Liver (tissue), 9 donors: ENCODE measurements around the gene TBRG4. TPM values are rescaled to one million over a fixed set of nuclear protein-coding genes. Genes with fewer than 3 reads are reported as not detected.
"Not testable (repeated sequence)": the region's sequence is repeated elsewhere in the genome, so short reads cannot be mapped to it uniquely, and the experiment has no call there.

Source experiments
- DNase-seq: peaks from one replicate; pipeline ENCODE4 v3.0.0-alpha.2; 2017; ENCODE audit warnings: low spot score
- H3K27ac ChIP-seq, 2 donors: one replicate each; pipeline ENCODE4 v1.7.0; 2013; ENCODE audit warnings: inconsistent platforms in 2 of 2, low read length in 2 of 2, control low read depth in 1 of 2, low read depth in 1 of 2, mild to moderate bottlenecking in 1 of 2
- H3K27me3 ChIP-seq, 4 donors: one replicate each; pipeline versions ENCODE4 v1.6.1 to v1.7.0; 2013; ENCODE audit warnings: low read length in 3 of 4, inconsistent platforms in 1 of 4, mild to moderate bottlenecking in 1 of 4, moderate library complexity in 1 of 4; ENCODE audit not compliant: control insufficient read depth in 4 of 4, insufficient read depth in 4 of 4
- H3K36me3 ChIP-seq, 4 donors: one replicate each; pipeline versions ENCODE4 v1.6.1 to v1.7.0; 2013; ENCODE audit warnings: low read length in 3 of 4, mild to moderate bottlenecking in 3 of 4, low read depth in 1 of 4, moderate library complexity in 1 of 4; ENCODE audit not compliant: control insufficient read depth in 4 of 4, insufficient read depth in 3 of 4
- H3K4me1 ChIP-seq, 4 donors: one replicate each; pipeline versions ENCODE4 v1.6.1 to v1.7.0; 2013; ENCODE audit warnings: low read length in 3 of 4, mild to moderate bottlenecking in 3 of 4, moderate library complexity in 1 of 4; ENCODE audit not compliant: control insufficient read depth in 4 of 4, insufficient read depth in 4 of 4
- H3K4me3 ChIP-seq, 3 donors: one replicate each; pipeline versions ENCODE4 v1.6.1 to v1.7.0; 2013; ENCODE audit warnings: low read length in 3 of 3, control low read depth in 1 of 3, low read depth in 1 of 3, mild to moderate bottlenecking in 1 of 3
- H3K9ac ChIP-seq, 2 donors: one replicate each; pipeline ENCODE4 v1.7.0; 2013; ENCODE audit warnings: low read length in 2 of 2, mild to moderate bottlenecking in 2 of 2, moderate library complexity in 2 of 2, control low read depth in 1 of 2, low read depth in 1 of 2
- H3K9me3 ChIP-seq, 4 donors: one replicate each; pipeline versions ENCODE4 v1.6.1 to v1.7.0; 2013; ENCODE audit warnings: low read length in 3 of 4; ENCODE audit not compliant: control insufficient read depth in 4 of 4
- ATF3 ChIP-seq: IDR thresholded peaks from 2 replicates; pipeline ENCODE4 v1.6.1; 2016; ENCODE audit warnings: antibody characterized with exemption
- FOXA1 ChIP-seq: IDR thresholded peaks from 2 replicates; pipeline ENCODE4 v1.6.1; 2016; ENCODE audit warnings: antibody characterized with exemption
- HNF4A ChIP-seq, 2 donors: conservative IDR thresholded peaks; 2 replicates each; pipeline ENCODE4 v1.6.1; 2016; ENCODE audit warnings: antibody characterized with exemption in 2 of 2, mild to moderate bottlenecking in 2 of 2
- HNF4G ChIP-seq: IDR thresholded peaks from 2 replicates; pipeline ENCODE4 v1.6.1; 2016; ENCODE audit warnings: antibody characterized with exemption
- JUND ChIP-seq, 2 donors: IDR thresholded peaks; 2 replicates each; pipeline ENCODE4 v1.6.1; 2016; ENCODE audit warnings: antibody characterized with exemption in 2 of 2
- NR2F2 ChIP-seq: IDR thresholded peaks from 2 replicates; pipeline ENCODE4 v1.6.1; 2016; ENCODE audit warnings: antibody characterized with exemption
- RAD21 ChIP-seq, 2 donors: IDR thresholded peaks; 2 replicates each; pipeline ENCODE4 v1.6.1; 2016; ENCODE audit warnings: antibody characterized with exemption in 2 of 2, mild to moderate bottlenecking in 2 of 2
- RXRA ChIP-seq, 2 donors: IDR thresholded peaks; 2 replicates each; pipeline ENCODE4 v1.6.1; 2017 to 2018; ENCODE audit warnings: antibody characterized with exemption in 2 of 2, mild to moderate bottlenecking in 1 of 2
- TAF1 ChIP-seq: conservative IDR thresholded peaks from 2 replicates; pipeline ENCODE4 v1.6.1; 2016; ENCODE audit warnings: antibody characterized with exemption, mild to moderate bottlenecking
- YY1 ChIP-seq: IDR thresholded peaks from 2 replicates; pipeline ENCODE4 v1.6.1; 2016; ENCODE audit warnings: antibody characterized with exemption, mild to moderate bottlenecking
- ZBTB33 ChIP-seq: IDR thresholded peaks from 2 replicates; pipeline ENCODE4 v1.6.1; 2016; ENCODE audit warnings: antibody characterized with exemption
- WGBS: extraction: QIAGEN DNeasy Blood & Tissue Kit; methylation state at CpG from one replicate; pipeline ENCODE4 v1.1.7; 2013; 5-methylcytosine and 5-hydroxymethylcytosine counted together
- polyA plus RNA-seq, 2 donors: library from polyadenylated mRNA; stranded (reverse) in 1 of 2; unstranded in 1 of 2; fragments of 200-250 nt in 1 of 2; fragments of >200 nt in 1 of 2; fragmentation: Nextera tagmentation in 1 of 2; extraction: Ambion mirVana in 1 of 2; gene quantifications; one replicate each; pipeline versions ENCODE4 v1.2.1 to v1.2.3, GENCODE V29; 2013 to 2015
- total RNA-seq, 2 donors: library from RNA; depleted of rRNA; stranded (reverse); fragments of >200 nt; gene quantifications; one replicate each; pipeline ENCODE4 v1.2.3, GENCODE V29; 2014
- TF ChIP-seq, protein P1 (sequence below): fragments of 150-350 bp; IDR thresholded peaks from 2 replicates; pipeline ENCODE4 v1.5.1; 2017; ENCODE audit warnings: improper control_type of control experiment, low read depth, low read length; ENCODE audit not compliant: missing input control
- donor health status: healthy.
- donor health status: healthy.
- donor health status: healthy.
- donor health status: healthy.
- donor health status: healthy.

The TBRG4 gene
- total and polyA plus RNA-seq, 4 donors, result 30.3 to 47.6 (median 38.2) TPM

- Histone ChIP-seq H3K36me3 (no peaks in the 10 kb centered on the region), H3K9me3 (no peaks in the 10 kb centered on the region), H3K27me3 (no peaks in the 10 kb centered on the region), H3K27ac (no peak overlapping the region), H3K9ac (no peak overlapping the region), H3K4me3 (no peak overlapping the region), H3K4me1 (peaks cover 0 to 12% (median 4%) of the 10 kb centered on the region in 4 donors)
- no peak for TF ChIP-seq YY1
- no peak for DNase-seq
These were observed 3.4 kb upstream of the TBRG4 start for GRCh38 chr7:45114926-45115325.

DNA sequence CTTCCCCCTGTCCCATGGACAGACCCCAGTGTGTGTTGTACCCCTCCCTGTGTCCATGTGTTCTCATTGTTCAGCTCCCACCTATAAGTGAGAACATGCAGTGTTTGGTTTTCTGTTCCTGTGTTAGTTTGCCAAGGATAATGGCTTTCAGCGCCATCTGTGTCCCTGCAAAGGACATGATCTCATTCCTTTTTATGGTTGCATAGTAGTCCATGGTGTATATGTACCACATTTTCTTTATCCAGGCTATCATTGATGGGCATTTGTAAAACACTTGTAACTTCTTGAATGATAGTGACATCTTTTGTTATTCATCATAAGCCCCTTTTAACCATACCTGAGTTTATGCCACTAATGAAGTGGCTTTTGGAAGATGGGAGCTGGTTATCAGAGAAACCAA, 2.8 kb upstream of the TBRG4 start:
- H3K4me1 ChIP-seq, result peaks cover 0 to 12% (median 5%) of the 10 kb centered on the region in 4 donors
- not testable (repeated sequence) for H3K27me3 ChIP-seq, DNase-seq, H3K27ac ChIP-seq, H3K36me3 ChIP-seq, H3K4me3 ChIP-seq, H3K9me3 ChIP-seq, H3K9ac ChIP-seq
- whole genome bisulfite sequencing, result 76% methylated on average over 1 of the region's 1 CpG

- Histone ChIP-seq H3K9ac (no peak overlapping the region), H3K27me3 (no peaks in the 10 kb centered on the region), H3K27ac (no peak overlapping the region), H3K4me1 (peaks cover 0 to 21% (median 13%) of the 10 kb centered on the region in 4 donors), H3K9me3 (no peaks in the 10 kb centered on the region), H3K36me3 (peaks cover 0 to 16% (median 14%) of the 10 kb centered on the region in 4 donors), H3K4me3 (peak overlapping the region in 1 of 3 donors; percentile 70)
- WGBS, result 91% methylated on average over 1 of the region's 1 CpG
- TF ChIP-seq RXRA (IDR thresholded peaks at IDR 0.05), result no peak
- no peak for TF ChIP-seq ZBTB33
- TF ChIP-seq HNF4A (conservative IDR thresholded peaks at IDR 0.05), result no peak
- TF ChIP-seq TAF1, result no peak
- TF ChIP-seq, protein P1, sequence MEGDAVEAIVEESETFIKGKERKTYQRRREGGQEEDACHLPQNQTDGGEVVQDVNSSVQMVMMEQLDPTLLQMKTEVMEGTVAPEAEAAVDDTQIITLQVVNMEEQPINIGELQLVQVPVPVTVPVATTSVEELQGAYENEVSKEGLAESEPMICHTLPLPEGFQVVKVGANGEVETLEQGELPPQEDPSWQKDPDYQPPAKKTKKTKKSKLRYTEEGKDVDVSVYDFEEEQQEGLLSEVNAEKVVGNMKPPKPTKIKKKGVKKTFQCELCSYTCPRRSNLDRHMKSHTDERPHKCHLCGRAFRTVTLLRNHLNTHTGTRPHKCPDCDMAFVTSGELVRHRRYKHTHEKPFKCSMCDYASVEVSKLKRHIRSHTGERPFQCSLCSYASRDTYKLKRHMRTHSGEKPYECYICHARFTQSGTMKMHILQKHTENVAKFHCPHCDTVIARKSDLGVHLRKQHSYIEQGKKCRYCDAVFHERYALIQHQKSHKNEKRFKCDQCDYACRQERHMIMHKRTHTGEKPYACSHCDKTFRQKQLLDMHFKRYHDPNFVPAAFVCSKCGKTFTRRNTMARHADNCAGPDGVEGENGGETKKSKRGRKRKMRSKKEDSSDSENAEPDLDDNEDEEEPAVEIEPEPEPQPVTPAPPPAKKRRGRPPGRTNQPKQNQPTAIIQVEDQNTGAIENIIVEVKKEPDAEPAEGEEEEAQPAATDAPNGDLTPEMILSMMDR, result no peak
- TF ChIP-seq HNF4G, result no peak
- TF ChIP-seq FOXA1, result no peak
- no peak for TF ChIP-seq RAD21 (IDR thresholded peaks at IDR 0.05)
- TF ChIP-seq JUND (IDR thresholded peaks at IDR 0.05), result no peak
- TF ChIP-seq YY1, result no peak
- no peak for TF ChIP-seq NR2F2
- no peak for TF ChIP-seq ATF3
- no peak for DNase-seq
These were observed 1.2 kb upstream of the TBRG4 start for GRCh38 chr7:45112648-45113047.
